ENCODE measurements around the gene ASIC2.

ASIC2 gene

DNA sequence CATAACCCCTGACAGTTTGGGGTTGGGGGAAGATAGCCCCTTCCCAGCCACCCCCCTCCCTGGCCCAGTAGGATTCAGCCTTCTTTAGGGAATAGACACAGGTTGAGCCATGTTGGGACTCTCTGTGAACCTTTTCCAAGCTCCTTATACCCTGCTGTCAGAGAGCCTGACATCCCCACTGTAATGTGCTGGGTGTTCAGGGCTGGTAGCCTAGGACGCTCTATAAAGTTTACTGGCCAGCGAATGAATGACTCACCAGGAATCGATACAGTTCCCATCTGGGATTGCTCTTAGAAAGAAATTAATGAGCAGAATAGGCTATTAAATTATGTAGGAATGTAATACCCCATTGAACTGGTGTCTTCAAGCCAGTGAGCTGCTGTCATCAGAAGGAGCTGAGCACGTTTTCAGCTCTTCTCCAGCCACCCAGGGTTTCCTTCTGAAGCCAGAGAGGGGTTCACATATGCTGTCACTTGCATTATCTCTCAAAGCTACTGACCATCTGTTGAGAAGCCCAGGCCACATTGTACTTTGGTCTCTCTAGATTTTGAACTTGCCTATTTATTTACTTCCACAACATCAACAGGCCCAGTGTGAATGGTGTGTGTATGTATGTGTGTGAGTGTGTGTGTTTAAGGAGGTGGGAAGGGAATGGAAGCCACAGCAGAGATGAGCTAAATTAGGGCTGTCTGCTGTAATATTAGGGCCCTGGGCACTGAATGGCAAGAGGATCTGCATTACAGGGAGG lies 236.5 kb downstream of the ASIC2 start:
- Histone ChIP-seq H2AFZ (ENCODE audit: low read depth, low read length) (no peak overlapping the region), H3K36me3 (ENCODE audit: insufficient read depth, low read length) (no peaks in the 10 kb centered on the region), H3K9me3 (ENCODE audit: low read length) (no peaks in the 10 kb centered on the region), H3K4me1 (ENCODE audit: insufficient read depth, low read length) (no peaks in the 10 kb centered on the region), H3K27me3 (ENCODE audit: insufficient read depth, low read length) (no peaks in the 10 kb centered on the region), H3K4me3 (ENCODE audit: low read length) (no peak overlapping the region)

GRCh38 chr17:33055746-33056145 lies 237.3 kb downstream of the ASIC2 start:
- no peaks in the 10 kb centered on the region for H3K36me3 ChIP-seq (ENCODE audit: insufficient read depth, low read length)
- no peaks in the 10 kb centered on the region for H3K27me3 ChIP-seq (ENCODE audit: insufficient read depth, low read length)
- H3K9me3 ChIP-seq (ENCODE audit: low read length) = no peaks in the 10 kb centered on the region
- H3K4me3 ChIP-seq (ENCODE audit: low read length) = no peak overlapping the region
- H3K4me1 ChIP-seq (ENCODE audit: insufficient read depth, low read length) = no peaks in the 10 kb centered on the region
- no peak overlapping the region for H2AFZ ChIP-seq (ENCODE audit: low read depth, low read length)

DNA sequence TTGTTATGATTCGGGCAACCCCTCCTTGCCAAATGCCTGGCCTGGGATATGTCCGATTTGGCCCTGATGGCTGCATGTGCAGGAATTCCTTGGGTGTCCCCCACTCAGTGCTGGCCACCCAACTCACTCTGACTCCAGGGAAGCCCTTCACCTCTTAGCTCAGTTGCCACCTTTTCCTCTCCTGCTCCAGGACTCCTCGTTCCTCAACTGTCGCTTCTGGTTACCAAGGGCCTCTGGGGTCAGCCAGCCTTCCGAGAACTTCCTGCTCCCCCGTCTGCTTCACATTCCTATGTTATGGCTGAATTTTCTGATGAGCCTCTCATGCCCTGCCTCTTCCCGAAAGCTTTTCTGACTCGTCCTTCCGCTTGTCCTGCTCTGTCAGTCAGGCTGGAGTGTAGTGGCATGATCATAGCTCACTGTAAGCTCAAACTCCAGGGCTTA lies 237.9 kb downstream of the ASIC2 start:
- H3K4me1 ChIP-seq (ENCODE audit: insufficient read depth, low read length) = no peaks in the 10 kb centered on the region

DNA sequence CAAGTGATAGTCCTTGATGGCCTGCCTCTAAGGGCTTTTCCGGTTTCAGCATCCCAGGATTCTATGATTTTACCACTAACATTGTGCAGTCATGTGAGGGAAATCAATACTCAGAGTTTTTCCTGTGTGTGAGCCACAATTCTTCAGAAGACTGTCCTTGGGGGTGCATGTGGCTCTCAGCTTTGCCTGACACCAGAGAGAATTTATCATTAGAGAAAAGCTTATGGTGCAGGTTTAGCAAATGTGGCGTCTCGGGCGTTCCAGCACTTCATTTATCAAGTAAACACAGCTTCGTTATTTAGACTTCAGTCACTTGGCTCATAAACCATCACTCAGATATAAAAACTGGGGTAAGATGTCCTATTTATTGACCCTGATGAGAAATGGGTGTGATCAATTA lies 238.7 kb downstream of the ASIC2 start:
- Histone ChIP-seq H2AFZ (ENCODE audit: low read depth, low read length) (no peak overlapping the region), H3K9me3 (ENCODE audit: low read length) (no peaks in the 10 kb centered on the region), H3K4me1 (ENCODE audit: insufficient read depth, low read length) (no peaks in the 10 kb centered on the region), H3K36me3 (ENCODE audit: insufficient read depth, low read length) (no peaks in the 10 kb centered on the region), H3K27me3 (ENCODE audit: insufficient read depth, low read length) (no peaks in the 10 kb centered on the region), H3K4me3 (ENCODE audit: low read length) (no peak overlapping the region)

More for the DNA sequence above, 237.9 kb downstream of the ASIC2 start:
- Histone ChIP-seq H3K27me3 (ENCODE audit: insufficient read depth, low read length) (no peaks in the 10 kb centered on the region), H2AFZ (ENCODE audit: low read depth, low read length) (no peak overlapping the region), H3K9me3 (ENCODE audit: low read length) (no peaks in the 10 kb centered on the region), H3K4me3 (ENCODE audit: low read length) (no peak overlapping the region), H3K36me3 (ENCODE audit: insufficient read depth, low read length) (no peaks in the 10 kb centered on the region)

DNA sequence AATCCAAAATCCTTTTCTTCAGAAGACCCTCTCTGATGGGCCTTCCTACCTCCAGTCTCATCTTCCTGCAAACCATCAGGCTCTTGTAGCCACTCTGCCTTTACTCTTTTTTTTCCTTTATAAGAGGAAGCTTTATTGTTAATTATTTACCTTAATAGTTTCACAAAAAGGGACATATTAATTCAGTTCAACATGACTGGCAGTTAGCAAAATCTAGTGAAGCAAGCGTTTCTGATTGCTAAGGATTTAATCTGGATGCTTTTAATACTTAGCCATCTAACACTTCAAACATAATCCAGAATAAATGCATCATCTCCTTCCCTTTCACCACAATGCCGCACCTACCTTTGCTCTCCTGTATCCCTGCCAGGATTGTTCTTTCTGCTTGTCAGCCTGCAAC lies 239.4 kb downstream of the ASIC2 start:
- Histone ChIP-seq H3K27me3 (ENCODE audit: insufficient read depth, low read length) (no peaks in the 10 kb centered on the region), H2AFZ (ENCODE audit: low read depth, low read length) (no peak overlapping the region), H3K9me3 (ENCODE audit: low read length) (no peaks in the 10 kb centered on the region), H3K4me1 (ENCODE audit: insufficient read depth, low read length) (no peaks in the 10 kb centered on the region), H3K4me3 (ENCODE audit: low read length) (no peak overlapping the region), H3K36me3 (ENCODE audit: insufficient read depth, low read length) (no peaks in the 10 kb centered on the region)

- H3K4me1 ChIP-seq (ENCODE audit: insufficient read depth, low read length) = no peaks in the 10 kb centered on the region
- no peak overlapping the region for H2AFZ ChIP-seq (ENCODE audit: low read depth, low read length)
- H3K9me3 ChIP-seq (ENCODE audit: low read length) = no peaks in the 10 kb centered on the region
- no peaks in the 10 kb centered on the region for H3K36me3 ChIP-seq (ENCODE audit: insufficient read depth, low read length)
- no peak overlapping the region for H3K4me3 ChIP-seq (ENCODE audit: low read length)
- no peaks in the 10 kb centered on the region for H3K27me3 ChIP-seq (ENCODE audit: insufficient read depth, low read length)
Observed at GRCh38 chr17:33052856-33053255, 240.2 kb downstream of the ASIC2 start.

DNA sequence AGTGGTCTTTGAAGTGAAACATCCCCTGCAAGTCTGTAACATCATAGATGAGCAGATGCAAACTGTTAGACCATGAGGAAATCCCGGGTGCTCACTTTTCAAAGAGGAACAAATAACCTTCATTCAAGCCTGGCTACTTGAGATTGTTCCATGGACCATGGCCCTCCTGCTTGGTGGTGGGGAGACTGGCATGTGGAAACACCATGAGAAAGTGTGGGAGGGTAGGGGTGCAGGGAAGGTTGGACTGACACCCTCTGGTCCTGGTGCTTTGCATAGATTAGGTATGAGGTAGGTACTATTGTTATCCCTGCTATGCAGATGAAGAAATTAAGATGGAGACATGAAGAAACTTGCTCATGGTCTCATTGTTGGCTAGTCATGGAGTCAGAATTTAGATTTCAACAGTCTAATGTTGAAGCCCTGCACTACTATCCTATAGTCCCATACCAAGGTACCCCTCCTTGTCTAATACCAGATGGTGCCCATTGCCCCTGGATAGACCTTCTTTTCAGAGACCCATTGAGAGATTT lies 242.4 kb downstream of the ASIC2 start:
- Histone ChIP-seq H3K4me3 (ENCODE audit: low read length) (no peak overlapping the region), H2AFZ (ENCODE audit: low read depth, low read length) (no peak overlapping the region), H3K9me3 (ENCODE audit: low read length) (no peaks in the 10 kb centered on the region), H3K36me3 (ENCODE audit: insufficient read depth, low read length) (no peaks in the 10 kb centered on the region), H3K4me1 (ENCODE audit: insufficient read depth, low read length) (no peaks in the 10 kb centered on the region), H3K27me3 (ENCODE audit: insufficient read depth, low read length) (no peaks in the 10 kb centered on the region)

DNA sequence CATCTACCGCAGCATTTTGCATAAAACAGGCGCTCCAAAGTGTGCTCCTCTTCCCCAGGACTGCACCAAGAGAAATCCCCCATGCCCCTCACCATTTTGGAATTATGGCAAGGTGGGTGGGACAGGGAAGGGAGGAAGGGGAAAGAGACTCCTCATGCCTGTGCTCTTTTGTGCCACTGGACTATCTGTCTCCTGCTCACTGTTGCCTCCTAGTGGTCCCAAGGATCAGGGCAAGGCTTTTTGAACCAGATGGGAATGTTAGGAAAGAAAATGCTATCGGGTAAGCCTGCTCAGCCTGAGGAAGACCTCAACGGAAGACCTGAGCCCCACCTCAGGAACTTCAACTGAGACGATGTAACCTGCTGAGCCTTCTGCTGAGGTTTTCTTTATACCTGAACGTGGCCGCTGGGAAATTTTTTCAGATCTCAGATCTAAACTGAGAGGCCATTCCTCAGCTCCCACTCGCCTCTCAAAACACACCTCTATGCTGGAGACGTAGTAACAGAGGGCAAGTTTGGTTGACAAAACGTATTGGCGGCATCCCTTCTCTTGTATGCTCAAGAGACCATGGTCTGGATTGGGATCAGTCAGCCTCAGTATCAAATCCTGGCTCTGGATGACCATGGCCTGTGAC lies 243.2 kb downstream of the ASIC2 start:
- H2AFZ ChIP-seq (ENCODE audit: low read depth, low read length) = no peak overlapping the region
- H3K9me3 ChIP-seq (ENCODE audit: low read length) = no peaks in the 10 kb centered on the region
- H3K27me3 ChIP-seq (ENCODE audit: insufficient read depth, low read length) = no peaks in the 10 kb centered on the region
- no peaks in the 10 kb centered on the region for H3K36me3 ChIP-seq (ENCODE audit: insufficient read depth, low read length)
- no peak overlapping the region for H3K4me3 ChIP-seq (ENCODE audit: low read length)
- H3K4me1 ChIP-seq (ENCODE audit: insufficient read depth, low read length) = no peaks in the 10 kb centered on the region

DNA sequence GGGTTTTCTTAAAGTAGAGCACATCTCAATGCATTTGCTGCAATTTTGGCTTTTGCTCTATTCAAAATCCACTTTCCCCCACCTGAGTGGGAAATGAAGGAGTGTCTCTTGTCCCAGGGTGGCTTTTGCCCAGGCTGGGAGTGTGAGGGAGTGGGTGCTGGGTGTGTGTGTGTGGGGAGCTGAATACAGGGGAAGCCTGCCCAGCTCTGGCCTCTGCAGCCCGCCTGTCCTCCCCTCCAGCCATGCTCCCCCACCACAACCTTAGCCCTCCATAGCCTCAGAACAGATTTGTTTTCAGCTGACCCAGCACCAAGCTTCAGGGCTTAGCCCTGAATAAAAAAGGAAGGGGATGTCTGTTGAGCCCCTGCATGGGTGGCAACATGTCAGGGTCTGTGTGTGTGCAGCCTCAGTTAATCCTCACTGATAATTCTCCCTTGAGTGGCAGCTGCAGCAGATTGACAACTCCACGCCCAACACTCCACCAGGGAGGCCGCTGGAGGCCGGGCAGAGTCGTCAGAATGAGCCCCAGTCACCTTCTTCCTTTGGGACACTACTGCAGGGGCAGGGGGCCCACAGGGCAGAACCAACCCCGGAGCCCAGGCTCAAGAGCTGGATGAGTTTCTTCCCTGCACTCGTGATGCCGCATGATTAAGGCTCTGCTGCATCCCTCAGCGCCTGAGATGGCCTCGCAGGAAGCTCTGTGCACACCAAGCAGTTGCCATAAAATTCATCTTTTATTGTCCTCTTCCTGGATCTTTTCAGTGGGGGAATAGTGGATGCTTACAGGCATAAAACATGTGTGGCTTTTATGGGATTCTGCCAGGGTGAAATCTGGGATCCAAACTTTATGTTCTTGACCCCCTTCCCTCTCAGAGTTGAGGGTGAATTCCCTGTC lies 246.5 kb downstream of the ASIC2 start:
- H3K4me3 ChIP-seq (ENCODE audit: low read length) = no peak overlapping the region

DNA sequence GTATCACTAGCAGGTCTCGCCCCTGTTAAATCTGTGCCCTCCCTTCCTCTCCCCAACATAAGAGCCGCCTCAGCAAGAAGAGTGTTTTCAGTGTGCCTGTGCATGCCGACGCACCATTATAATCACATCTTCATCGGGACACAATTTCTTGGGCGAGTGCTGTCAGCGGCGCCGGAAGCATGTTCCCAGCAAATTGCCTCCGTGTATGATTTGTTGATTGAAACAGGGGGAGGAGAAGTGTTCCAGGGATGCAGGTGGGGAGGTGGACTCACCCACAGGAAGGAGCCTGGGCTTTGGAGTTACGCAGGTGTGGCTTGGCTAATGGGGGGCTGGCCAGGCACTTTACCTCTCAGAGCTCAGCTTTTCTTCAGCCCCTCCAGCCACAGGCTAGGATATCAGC lies 247.9 kb downstream of the ASIC2 start:
- Histone ChIP-seq H3K4me1 (ENCODE audit: insufficient read depth, low read length) (no peaks in the 10 kb centered on the region), H2AFZ (ENCODE audit: low read depth, low read length) (no peak overlapping the region), H3K4me3 (ENCODE audit: low read length) (no peak overlapping the region), H3K27me3 (ENCODE audit: insufficient read depth, low read length) (no peaks in the 10 kb centered on the region), H3K36me3 (ENCODE audit: insufficient read depth, low read length) (no peaks in the 10 kb centered on the region), H3K9me3 (ENCODE audit: low read length) (no peaks in the 10 kb centered on the region)

More for the DNA sequence above, 246.5 kb downstream of the ASIC2 start:
- H3K36me3 ChIP-seq (ENCODE audit: insufficient read depth, low read length) = no peaks in the 10 kb centered on the region
- no peaks in the 10 kb centered on the region for H3K27me3 ChIP-seq (ENCODE audit: insufficient read depth, low read length)
- H2AFZ ChIP-seq (ENCODE audit: low read depth, low read length) = no peak overlapping the region
- no peaks in the 10 kb centered on the region for H3K9me3 ChIP-seq (ENCODE audit: low read length)
- H3K4me1 ChIP-seq (ENCODE audit: insufficient read depth, low read length) = no peaks in the 10 kb centered on the region

DNA sequence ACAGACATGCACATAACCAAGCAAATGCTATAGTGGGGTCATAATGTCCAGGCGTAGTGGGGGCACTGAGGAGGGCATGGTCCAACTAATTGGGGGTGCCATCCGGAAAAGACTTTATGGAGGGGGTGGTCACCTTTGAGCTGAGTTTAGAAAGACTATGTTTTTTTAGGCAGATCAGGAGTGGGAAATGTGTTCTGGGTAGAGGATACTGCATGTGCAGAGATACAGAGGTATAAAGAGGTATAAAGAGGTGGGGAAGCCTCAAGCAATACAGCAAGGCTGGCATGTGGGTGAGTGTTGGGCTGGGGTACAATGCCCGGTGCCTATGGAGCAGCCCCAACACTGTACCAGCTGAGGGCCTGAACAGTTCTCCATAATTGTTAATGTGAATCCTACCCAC lies 248.3 kb downstream of the ASIC2 start:
- H3K36me3 ChIP-seq (ENCODE audit: insufficient read depth, low read length) = no peaks in the 10 kb centered on the region
- H2AFZ ChIP-seq (ENCODE audit: low read depth, low read length) = no peak overlapping the region
- no peaks in the 10 kb centered on the region for H3K9me3 ChIP-seq (ENCODE audit: low read length)
- H3K4me1 ChIP-seq (ENCODE audit: insufficient read depth, low read length) = no peaks in the 10 kb centered on the region
- no peak overlapping the region for H3K4me3 ChIP-seq (ENCODE audit: low read length)
- no peaks in the 10 kb centered on the region for H3K27me3 ChIP-seq (ENCODE audit: insufficient read depth, low read length)

DNA sequence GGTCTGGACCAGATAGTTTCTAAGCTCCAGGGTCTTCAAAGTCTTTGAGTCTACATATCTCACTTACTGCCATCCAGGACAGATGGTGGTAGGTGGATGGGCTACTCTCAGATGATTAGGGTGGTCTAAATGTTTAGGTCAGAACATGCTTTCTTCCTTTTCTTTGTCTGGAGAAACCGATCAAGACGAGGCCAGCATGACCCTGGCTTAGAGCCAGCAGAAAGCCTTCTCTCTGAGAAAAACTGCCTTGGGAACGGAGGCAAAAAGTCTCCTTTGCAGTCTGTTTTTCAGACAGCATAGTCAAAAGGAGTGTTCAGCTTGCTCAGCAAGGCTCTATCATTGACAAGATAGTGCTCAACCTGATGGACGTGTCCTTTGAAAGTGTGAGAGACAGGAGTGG lies 252.6 kb downstream of the ASIC2 start:
- Histone ChIP-seq H3K4me1 (ENCODE audit: insufficient read depth, low read length) (no peaks in the 10 kb centered on the region), H2AFZ (ENCODE audit: low read depth, low read length) (no peak overlapping the region), H3K4me3 (ENCODE audit: low read length) (no peak overlapping the region), H3K9me3 (ENCODE audit: low read length) (no peaks in the 10 kb centered on the region), H3K36me3 (ENCODE audit: insufficient read depth, low read length) (no peaks in the 10 kb centered on the region), H3K27me3 (ENCODE audit: insufficient read depth, low read length) (no peaks in the 10 kb centered on the region)

DNA sequence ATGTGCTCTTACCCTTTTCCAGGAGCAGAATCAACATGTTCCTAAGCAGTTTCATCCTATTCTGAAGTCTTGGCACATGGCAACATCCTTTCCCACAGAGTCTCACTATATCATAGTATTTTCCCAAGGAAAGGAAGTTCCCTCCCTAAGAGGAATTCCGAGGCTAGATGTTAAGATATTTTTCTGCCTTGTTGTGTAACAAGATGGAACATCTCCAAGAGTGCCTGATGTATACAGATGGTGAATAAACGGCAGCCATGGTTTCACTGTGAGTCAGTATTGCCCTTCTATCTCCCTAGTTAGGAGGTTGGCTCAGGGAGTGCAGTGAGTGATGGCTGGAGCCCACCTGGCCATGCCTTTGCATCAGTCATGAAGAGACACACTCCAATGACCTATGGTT lies 253.2 kb downstream of the ASIC2 start:
- Histone ChIP-seq H3K4me3 (ENCODE audit: low read length) (no peak overlapping the region), H3K9me3 (ENCODE audit: low read length) (no peaks in the 10 kb centered on the region), H2AFZ (ENCODE audit: low read depth, low read length) (no peak overlapping the region), H3K4me1 (ENCODE audit: insufficient read depth, low read length) (no peaks in the 10 kb centered on the region), H3K36me3 (ENCODE audit: insufficient read depth, low read length) (no peaks in the 10 kb centered on the region), H3K27me3 (ENCODE audit: insufficient read depth, low read length) (no peaks in the 10 kb centered on the region)

Measured in neuron (in vitro differentiated cells).